OCI-LY7 (cell line): ENCODE results near the gene PLA2G2F.

Experiments used
- CTCF ChIP-seq: fragments of 200-600 bp; sonication (generic); conservative IDR thresholded peaks from 2 replicates; pipeline ENCODE4 v1.5.1; 2014; ENCODE audit warnings: mild to moderate bottlenecking, antibody characterized with exemption, low read length, moderate library complexity, mixed read lengths
- EZH2phosphoT487 ChIP-seq: fragments of 200-600 bp; sonication (generic); IDR thresholded peaks from 2 replicates; pipeline ENCODE4 v1.6.1; 2018; ENCODE audit warnings: low read depth, borderline replicate concordance, mild to moderate bottlenecking, mixed run types, antibody characterized with exemption, low read length, moderate library complexity, mixed read lengths

- no peak for TF ChIP-seq CTCF
- TF ChIP-seq EZH2phosphoT487, result no peak
These were observed 43.9 kb downstream of the PLA2G2F start for GRCh38 chr1:20183035-20183434.
